ENCODE results near the gene LRP2.

The LRP2 gene

GRCh38 chr2:169082995-169083394, 279.3 kb downstream of the LRP2 start:
- no peak for DNase-seq

GRCh38 chr2:169081551-169081950, 280.8 kb downstream of the LRP2 start:
- DNase-seq, result no peak

DNA sequence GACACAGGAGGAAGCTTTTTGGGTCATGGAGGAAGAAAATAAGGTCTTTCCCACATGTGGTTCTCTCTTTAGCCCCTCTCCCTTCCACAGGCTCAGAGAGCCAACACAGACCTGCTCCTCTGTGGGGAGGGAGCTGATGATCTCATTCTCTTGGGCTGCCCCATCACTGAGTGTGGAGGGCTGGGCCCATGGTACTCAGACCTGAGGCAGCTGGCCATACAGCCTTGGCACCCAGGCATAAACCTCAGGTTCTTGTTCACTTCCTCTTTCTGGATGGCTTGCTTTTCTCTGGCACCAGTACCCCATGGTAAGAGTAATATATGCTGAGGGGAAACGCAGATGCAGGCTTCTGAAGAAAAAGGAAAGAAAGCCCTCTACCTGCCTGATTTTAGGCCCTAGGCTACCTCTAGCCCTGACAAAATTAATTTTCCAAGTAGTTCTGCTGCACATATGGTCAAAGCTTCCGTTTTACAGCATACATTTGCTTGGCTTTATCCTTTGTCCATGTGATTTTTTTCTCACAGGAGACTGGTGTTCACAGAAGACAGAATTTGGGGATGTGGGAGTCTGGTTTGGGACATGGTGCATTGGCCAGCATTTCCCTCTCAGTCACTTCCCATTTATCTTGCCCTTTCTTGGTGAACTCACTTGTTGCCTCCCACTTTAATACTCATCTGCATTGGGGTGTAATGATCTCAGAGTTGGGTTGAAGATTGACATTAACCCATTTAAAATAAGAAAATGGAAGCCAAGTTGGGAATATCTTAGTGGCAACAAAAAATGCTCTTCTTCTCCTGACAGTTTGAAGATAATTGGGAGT, 281.9 kb downstream of the LRP2 start:
- DNase-seq, result no peak

DNA sequence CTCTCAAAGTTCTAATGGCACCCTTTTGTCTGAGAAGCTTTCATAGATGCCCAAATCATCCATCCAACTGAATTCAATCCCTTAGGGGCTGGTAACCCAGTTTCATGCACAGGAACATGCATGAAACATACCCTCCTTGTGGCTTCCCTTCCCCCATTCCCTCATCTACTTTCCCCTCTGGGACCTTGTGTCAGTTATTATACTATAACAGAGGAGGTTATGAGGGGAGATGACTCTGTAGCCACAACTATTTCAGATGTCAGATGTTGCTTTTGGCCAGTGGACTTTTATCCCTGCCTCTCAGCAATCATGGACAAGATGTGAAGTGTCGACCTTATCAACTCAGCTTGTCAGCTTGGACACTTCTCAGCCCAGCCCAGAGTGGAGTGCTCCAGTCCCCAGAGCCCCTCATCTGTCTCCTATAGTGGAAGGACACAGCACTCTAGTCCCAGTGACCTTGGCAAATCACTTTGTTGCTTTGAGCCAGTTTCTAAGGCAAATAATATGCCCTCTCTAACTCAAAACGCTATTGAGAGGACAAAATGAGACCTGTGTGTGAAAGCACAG, 284.6 kb downstream of the LRP2 start:
- DNase-seq, result no peak
